GM23338 (cell line): ENCODE results near the gene IARS2. TPM values are rescaled to one million over a fixed set of nuclear protein-coding genes. Genes with fewer than 3 reads are reported as not detected.

Source experiments
- ATAC-seq: fragments of 200-7000 bp; cut with Tn5 transposase; 3 replicates; pipeline ENCODE4 v1.9.1; 2020
- DNase-seq: peaks from one replicate; pipeline ENCODE4 v3.0.0-alpha.2; 2015; ENCODE audit warnings: low spot score
- H2AFZ ChIP-seq: fragments of 200-600 bp; sonication (generic); 2 replicates; pipeline ENCODE4 v1.8.0; 2016; ENCODE audit warnings: antibody characterized with exemption, mild to moderate bottlenecking, moderate library complexity
- H3F3A ChIP-seq: fragments of 200-600 bp; sonication (generic); replicated peaks from 2 replicates; pipeline ENCODE4 v1.8.0; 2017; ENCODE audit warnings: antibody characterized with exemption, mixed run types, low read depth
- H3K27ac ChIP-seq: fragments of 200-600 bp; sonication (generic); 2 replicates; pipeline ENCODE4 v1.6.1; 2016; ENCODE audit warnings: low read depth
- H3K27me3 ChIP-seq: fragments of 200-600 bp; sonication (generic); 2 replicates; pipeline ENCODE4 v1.8.0; 2016; ENCODE audit warnings: mild to moderate bottlenecking, mixed run types, moderate library complexity; ENCODE audit not compliant: insufficient read depth
- H3K36me3 ChIP-seq: fragments of 200-600 bp; sonication (generic); 2 replicates; pipeline ENCODE4 v1.8.0; 2016; ENCODE audit warnings: mild to moderate bottlenecking; ENCODE audit not compliant: insufficient read depth
- H3K4me1 ChIP-seq: fragments of 200-600 bp; sonication (generic); 2 replicates; pipeline ENCODE4 v1.8.0; 2016; ENCODE audit warnings: mild to moderate bottlenecking, moderate library complexity; ENCODE audit not compliant: insufficient read depth
- H3K4me2 ChIP-seq: fragments of 200-600 bp; sonication (generic); 2 replicates; pipeline ENCODE4 v1.7.1; 2017; ENCODE audit warnings: mixed run types
- H3K4me3 ChIP-seq: fragments of 200-600 bp; sonication (generic); 2 replicates; pipeline ENCODE4 v1.6.1; 2016; ENCODE audit warnings: mixed run types
- H3K79me2 ChIP-seq: fragments of 200-600 bp; sonication (generic); replicated peaks from 2 replicates; pipeline ENCODE4 v1.8.0; 2017; ENCODE audit warnings: mild to moderate bottlenecking; ENCODE audit not compliant: insufficient read depth
- H3K9me2 ChIP-seq: fragments of 200-600 bp; sonication (generic); 2 replicates; pipeline ENCODE4 v1.8.0; 2017; ENCODE audit not compliant: insufficient read depth
- H4K20me1 ChIP-seq: fragments of 200-600 bp; sonication (generic); replicated peaks from 2 replicates; pipeline ENCODE4 v1.8.0; 2017; ENCODE audit warnings: mild to moderate bottlenecking; ENCODE audit not compliant: insufficient read depth
- H3K27ac Mint-ChIP-seq: 2 replicates; pipeline ENCODE4 v1.8.0; 2020; ENCODE audit warnings: inconsistent platforms, mild to moderate bottlenecking, moderate library complexity, mixed read lengths
- H3K27me3 Mint-ChIP-seq: 3 replicates; pipeline ENCODE4 v1.8.0; 2022; ENCODE audit warnings: low read depth, mild to moderate bottlenecking, moderate library complexity, mixed read lengths, inconsistent platforms; ENCODE audit not compliant: insufficient read depth, poor library complexity
- H3K36me3 Mint-ChIP-seq: 3 replicates; pipeline ENCODE4 v1.8.0; 2021; ENCODE audit warnings: low read depth, mild to moderate bottlenecking, inconsistent platforms, moderate library complexity, mixed read lengths
- H3K4me1 Mint-ChIP-seq: 3 replicates; pipeline ENCODE4 v1.8.0; 2020; ENCODE audit warnings: mild to moderate bottlenecking, inconsistent platforms, mixed read lengths
- H3K4me3 Mint-ChIP-seq: 3 replicates; pipeline ENCODE4 v1.8.0; 2021; ENCODE audit warnings: moderate library complexity, mild to moderate bottlenecking, inconsistent platforms, mixed read lengths
- H3K9me3 Mint-ChIP-seq: 3 replicates; pipeline ENCODE4 v1.8.0; 2020; ENCODE audit warnings: moderate library complexity, mild to moderate bottlenecking, inconsistent platforms, mixed read lengths
- CREB1 ChIP-seq: fragments of 250-450 bp; sonication (Bioruptor Pico); IDR thresholded peaks from 2 replicates; pipeline ENCODE4 v1.5.0; 2020; ENCODE audit warnings: low read depth, mild to moderate bottlenecking, moderate library complexity
- ETS1 ChIP-seq: IDR thresholded peaks from 2 replicates; pipeline ENCODE4 v1.6.1; 2016; ENCODE audit warnings: antibody characterized with exemption
- ZNF462 ChIP-seq: fragments of 250-450 bp; sonication (Bioruptor Pico); IDR thresholded peaks from 2 replicates; pipeline ENCODE4 v1.5.0; 2020; ENCODE audit warnings: mild to moderate bottlenecking, moderate library complexity
- polyA plus RNA-seq: library from polyadenylated mRNA; unstranded; fragments of >200 nt; fragmentation: Nextera tagmentation; extraction: Ambion mirVana; gene quantifications from 2 replicates; pipeline ENCODE4 v1.2.1, GENCODE V29; 2016
- total RNA-seq: library from RNA; depleted of rRNA; stranded (reverse); fragments of >200 nt; shearing (Covaris generic); gene quantifications from 2 replicates; pipeline ENCODE4 v1.2.3, GENCODE V29; 2014
- TF ChIP-seq, protein P1 (sequence below), 2 experiments: fragments of 200-600 bp in 1 of 2; sonication (generic) in 1 of 2; conservative IDR thresholded peaks; 2 replicates each; pipeline versions ENCODE4 v1.5.1 to v1.6.1; 2016 to 2017; ENCODE audit warnings: antibody characterized with exemption in 2 of 2, low read depth in 2 of 2, mild to moderate bottlenecking in 2 of 2, moderate library complexity in 1 of 2

IARS2 gene
- total and polyA plus RNA-seq, 2 experiments from 2014 or later: 33.3 to 75.6 TPM

- TF ChIP-seq ZNF462 (CRISPR knock-in tag) (no peak), CREB1 (CRISPR knock-in tag) (no peak), ETS1 (no peak)
- TF ChIP-seq, protein P1, sequence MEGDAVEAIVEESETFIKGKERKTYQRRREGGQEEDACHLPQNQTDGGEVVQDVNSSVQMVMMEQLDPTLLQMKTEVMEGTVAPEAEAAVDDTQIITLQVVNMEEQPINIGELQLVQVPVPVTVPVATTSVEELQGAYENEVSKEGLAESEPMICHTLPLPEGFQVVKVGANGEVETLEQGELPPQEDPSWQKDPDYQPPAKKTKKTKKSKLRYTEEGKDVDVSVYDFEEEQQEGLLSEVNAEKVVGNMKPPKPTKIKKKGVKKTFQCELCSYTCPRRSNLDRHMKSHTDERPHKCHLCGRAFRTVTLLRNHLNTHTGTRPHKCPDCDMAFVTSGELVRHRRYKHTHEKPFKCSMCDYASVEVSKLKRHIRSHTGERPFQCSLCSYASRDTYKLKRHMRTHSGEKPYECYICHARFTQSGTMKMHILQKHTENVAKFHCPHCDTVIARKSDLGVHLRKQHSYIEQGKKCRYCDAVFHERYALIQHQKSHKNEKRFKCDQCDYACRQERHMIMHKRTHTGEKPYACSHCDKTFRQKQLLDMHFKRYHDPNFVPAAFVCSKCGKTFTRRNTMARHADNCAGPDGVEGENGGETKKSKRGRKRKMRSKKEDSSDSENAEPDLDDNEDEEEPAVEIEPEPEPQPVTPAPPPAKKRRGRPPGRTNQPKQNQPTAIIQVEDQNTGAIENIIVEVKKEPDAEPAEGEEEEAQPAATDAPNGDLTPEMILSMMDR (conservative IDR thresholded peaks at IDR 0.05; ENCODE audit: low read depth in 2 of 2): no peak
Measured at GRCh38 chr1:220121791-220122530, 28.0 kb downstream of the IARS2 start (continued).

- Mint-ChIP-seq H3K36me3 (no peaks in the 10 kb centered on the region; the same call in 2 of the 3 replicates), H3K27me3 (peaks cover 4% of the 10 kb centered on the region), H3K4me1 (peaks cover 7% of the 10 kb centered on the region; the same call in 2 of the 3 replicates), H3K9me3 (no peaks in the 10 kb centered on the region), H3K27ac (no peak overlapping the region), H3K4me3 (no peak overlapping the region)
- no peaks in the 10 kb centered on the region for H3K36me3 ChIP-seq
- no peak overlapping the region for H3K27ac ChIP-seq
- H3K27me3 ChIP-seq: no peaks in the 10 kb centered on the region
- no peaks in the 10 kb centered on the region for H3K79me2 ChIP-seq
- no peaks in the 10 kb centered on the region for H4K20me1 ChIP-seq
- ATAC-seq (no peak), DNase-seq (no peak)
- H3K4me3 ChIP-seq: no peak overlapping the region
- H3K4me1 ChIP-seq: peaks cover 5% of the 10 kb centered on the region; the same call in 1 of the 2 replicates
- H3K4me2 ChIP-seq: no peak overlapping the region
- no peaks in the 10 kb centered on the region for H3F3A ChIP-seq
- no peaks in the 10 kb centered on the region for H3K9me2 ChIP-seq
- H2AFZ ChIP-seq: no peak overlapping the region
- TF ChIP-seq ZNF462 (CRISPR knock-in tag): no peak
Measured at GRCh38 chr1:220123066-220123465, 29.1 kb downstream of the IARS2 start.
